Measurements from ENCODE around the gene PDZRN3.

- no peak for TF ChIP-seq JUNB (IDR thresholded peaks at IDR 0.05)
- no peak for TF ChIP-seq CTCF (IDR thresholded peaks at IDR 0.05)
- no peak for TF ChIP-seq MYC (IDR thresholded peaks at IDR 0.05; ENCODE audit: borderline replicate concordance, low read length)
- TF ChIP-seq RNF2 (IDR thresholded peaks at IDR 0.05; ENCODE audit: borderline replicate concordance, low read depth), result no peak
- TF ChIP-seq EP300 (IDR thresholded peaks at IDR 0.05), result no peak
- no peak for TF ChIP-seq BHLHE40 (IDR thresholded peaks at IDR 0.05; ENCODE audit: low read depth, low read length)
- TF ChIP-seq CBX8 (IDR thresholded peaks at IDR 0.05), result no peak
- no peak for TF ChIP-seq JUN (IDR thresholded peaks at IDR 0.05)
- TF ChIP-seq KDM1A (IDR thresholded peaks at IDR 0.05; ENCODE audit: low read depth), result no peak
- no peak for TF ChIP-seq CHD2 (IDR thresholded peaks at IDR 0.05; ENCODE audit: low read length, partially characterized antibody)
- no peak for TF ChIP-seq USF2 (IDR thresholded peaks at IDR 0.05)
- no peak for TF ChIP-seq POLR2A (IDR thresholded peaks at IDR 0.05; ENCODE audit: low read length)
Observed at GRCh38 chr3:73422571-73422970, 202.2 kb downstream of the PDZRN3 start.
